NCI-H2081 (cell line): ENCODE measurements around the gene TRPV4.
A peak's percentile ranks its signal among the peaks of the same experiment; 100 is the strongest.
"Not testable (repeated sequence)": the region's sequence is repeated elsewhere in the genome, so short reads cannot be mapped to it uniquely, and the experiment has no call there.

ENCODE experiments used
- DNase-seq, 2 experiments: peaks; one replicate each; lab custom pipeline; 2025; lab: John Stamatoyannopoulos, UW

Gene TRPV4

DNA sequence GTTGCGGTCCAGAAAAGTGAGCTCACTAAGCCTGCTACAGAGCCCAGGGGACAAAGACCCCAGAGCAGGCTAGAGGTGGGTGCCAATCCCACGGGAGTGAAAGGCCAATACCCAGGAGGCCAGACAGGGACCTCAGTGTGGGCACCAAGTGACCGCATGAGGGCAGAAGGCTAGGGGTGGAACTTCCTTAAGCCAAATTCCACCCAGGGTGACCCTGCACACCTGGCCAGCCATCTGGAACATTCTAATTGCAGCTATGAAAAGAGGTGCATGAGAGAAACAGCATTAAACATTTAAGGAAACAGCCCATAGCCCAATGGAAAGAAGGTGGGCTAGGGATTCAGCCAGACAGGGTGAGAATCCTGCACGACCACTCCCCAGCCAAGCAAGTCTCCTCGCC is 27.8 kb upstream of the TRPV4 start:
- no peak for DNase-seq

DNA sequence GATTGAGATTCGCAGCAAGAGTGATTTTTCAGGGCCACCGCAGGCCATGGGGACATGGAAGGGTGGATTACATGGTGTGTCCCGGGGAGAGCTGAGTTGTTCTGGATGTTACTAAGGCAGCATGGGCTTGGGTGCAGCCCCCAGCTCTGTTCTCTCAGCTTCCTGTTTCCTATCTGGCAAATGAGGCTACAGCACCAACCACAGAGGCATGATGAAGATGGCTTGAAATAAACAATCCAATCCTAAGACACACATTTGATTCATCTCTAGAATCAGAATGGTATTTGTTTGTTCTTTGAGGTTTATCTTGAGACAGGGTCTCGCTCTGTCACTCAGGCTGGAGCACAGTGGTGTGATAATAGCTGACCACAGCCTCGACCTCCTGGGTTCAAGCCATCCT is 25.6 kb upstream of the TRPV4 start:
- no peak for DNase-seq

DNA sequence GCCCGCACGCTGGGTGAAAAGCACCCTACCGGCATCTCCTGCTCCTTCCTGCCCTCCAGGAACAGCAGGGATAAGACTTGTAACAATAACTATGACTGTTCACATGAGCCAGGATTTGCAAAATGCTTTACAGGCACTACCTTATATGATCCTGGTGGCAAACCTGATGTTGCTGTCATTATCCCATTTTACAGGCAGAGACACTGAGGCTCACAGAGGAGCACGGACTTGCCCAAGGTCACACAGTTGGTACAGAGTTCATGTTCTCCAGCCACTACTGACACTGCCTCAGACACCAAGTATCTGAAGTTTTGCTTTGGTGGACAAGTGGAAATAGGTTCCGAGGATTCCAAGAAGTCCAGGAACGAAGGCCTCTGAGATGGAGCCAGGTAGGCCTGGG is 24.5 kb upstream of the TRPV4 start:
- DNase-seq = no peak

DNA sequence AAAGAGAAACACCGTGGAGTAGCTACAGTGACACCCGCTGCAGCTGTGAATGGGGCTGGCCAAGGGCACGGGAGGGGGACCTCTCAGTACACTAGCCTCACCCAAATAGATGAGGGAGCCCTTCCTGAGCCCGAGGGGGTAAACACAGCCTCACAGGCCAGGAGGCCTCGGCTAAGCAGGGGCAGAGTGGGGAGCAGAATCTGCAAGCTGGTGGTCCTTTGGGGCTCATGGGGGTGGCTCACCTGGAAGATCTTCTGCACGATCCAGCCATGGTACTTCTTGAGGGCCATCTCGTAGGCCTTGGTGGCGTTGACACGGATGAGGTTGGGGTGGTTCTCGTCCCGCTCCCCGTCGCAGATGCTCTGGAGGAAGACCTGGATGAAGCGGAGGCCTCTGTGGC is 22.2 kb upstream of the TRPV4 start:
- no peak for DNase-seq

DNA sequence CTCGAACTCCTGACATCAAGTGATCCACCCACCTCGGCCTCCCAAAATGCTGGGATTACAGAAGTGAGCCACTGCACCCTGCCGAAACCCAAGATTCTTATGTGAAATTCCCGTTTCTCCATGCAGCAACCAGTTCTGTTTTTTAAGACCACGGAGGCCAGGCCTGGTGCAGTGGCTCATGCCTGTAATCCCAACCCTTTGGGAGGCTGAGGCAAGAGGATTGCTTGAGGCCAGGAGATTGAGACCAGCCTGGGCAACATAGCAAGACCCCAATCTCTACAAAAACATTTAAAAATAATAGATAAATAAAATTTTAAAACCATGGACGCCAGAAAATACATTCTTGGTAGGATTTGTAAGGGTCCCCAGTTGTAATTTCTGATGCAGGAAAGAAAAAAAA is 17.3 kb upstream of the TRPV4 start:
- DNase-seq = not testable (repeated sequence)

DNA sequence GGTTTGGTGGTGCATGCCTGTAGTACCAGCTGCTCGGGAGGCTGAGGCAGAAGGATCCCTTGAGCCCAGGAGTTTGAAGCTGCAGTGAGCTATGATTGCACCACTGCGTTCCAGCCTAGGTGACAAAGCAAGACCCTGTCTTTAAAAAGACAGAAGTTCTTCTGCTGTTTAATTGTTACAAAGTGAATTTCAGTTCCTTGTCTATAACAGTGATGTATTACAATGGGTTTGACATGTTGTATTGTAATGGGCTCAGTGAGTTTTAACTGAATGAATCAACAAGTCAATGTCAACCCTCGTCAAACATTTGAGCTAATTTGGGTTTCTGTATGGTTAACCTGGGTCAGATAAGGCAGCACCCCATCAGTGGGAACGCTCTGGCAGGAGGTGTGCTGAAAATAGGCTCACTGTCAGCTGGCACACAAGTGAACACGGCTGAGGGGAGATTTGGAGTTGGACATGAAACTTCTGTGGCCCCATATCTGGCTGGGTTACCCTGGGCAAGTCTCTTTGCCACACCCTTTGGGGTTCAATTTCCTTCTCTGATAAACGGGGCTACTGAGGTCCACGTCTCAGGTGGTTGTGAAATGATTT is 14.0 kb upstream of the TRPV4 start:
- no peak for DNase-seq

DNA sequence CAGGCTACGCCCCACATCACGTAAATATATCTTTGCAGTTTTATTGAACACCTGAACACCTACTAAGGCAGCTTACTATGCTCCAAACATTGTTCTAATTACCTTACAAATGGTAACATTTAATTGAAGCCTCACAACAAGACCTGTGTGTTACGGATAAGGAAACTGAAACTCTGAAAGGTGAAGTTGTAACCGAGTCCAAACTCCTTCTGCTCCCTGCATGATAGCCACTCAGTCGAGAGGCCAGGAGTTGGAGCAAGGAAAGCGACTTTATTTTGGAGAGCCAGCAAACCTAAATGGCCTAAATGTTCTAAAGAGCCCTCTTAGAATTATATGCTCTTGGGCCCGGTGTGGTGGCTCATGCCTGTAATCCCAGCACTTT is 12.6 kb upstream of the TRPV4 start:
- DNase-seq = no peak

DNA sequence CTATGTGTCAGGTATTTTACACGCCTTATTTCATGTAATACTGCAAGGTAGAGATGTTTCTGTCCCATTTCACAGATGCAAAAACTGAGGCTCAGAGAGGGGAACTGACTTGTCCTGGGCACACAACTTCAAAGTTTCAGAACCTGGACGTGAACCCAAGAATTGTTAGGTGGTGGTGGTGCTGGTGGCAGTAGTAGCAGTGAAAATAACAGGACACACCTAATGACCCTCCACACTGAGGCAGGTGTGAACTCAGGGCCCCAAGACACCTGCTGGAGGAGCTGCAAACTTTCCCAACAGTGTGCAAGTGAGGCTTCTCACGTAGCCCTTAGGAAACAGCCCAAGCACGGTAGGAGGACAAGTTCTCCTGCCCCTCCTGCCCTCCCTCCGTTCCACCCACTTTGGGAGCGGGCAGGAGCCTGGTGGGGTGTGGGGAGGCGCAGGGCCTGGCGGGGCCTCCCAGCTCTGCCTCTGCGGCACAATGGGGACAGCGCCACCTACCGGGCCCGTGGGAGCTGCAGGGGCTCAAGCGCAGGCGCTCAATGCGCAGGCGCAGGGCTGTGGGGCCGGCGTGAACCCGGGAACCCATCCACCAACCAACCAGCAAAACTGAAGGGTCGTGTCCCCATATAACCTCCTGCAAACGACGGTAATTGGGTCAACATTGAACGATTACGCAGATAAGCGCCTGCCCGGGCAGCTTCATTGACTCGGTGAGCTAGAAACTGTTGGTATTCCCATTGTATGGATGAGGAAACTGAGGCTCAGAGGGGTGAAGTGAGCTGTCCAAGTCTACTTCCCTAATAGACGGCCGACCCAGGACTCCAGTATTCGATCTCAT is 12.0 kb upstream of the TRPV4 start:
- DNase-seq = peak; percentile 81 to 82

DNA sequence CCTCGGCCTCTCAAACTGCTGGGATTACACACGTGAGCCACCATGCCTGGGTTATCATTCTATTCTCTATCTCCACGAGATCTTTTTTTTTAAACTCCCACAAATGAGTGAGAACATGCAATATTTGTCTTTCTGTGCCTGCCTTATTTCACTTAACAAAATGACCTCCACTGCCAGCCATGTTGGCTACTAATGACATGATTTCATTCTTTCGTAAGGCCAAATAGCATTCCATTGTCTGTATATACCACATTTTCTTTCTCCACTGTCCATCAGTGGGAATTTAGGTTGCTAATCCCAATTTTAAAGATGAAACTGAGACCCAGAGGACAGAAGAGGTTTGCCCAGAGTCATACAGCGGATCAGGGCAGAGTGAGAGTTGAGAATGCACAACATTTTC is 10.9 kb upstream of the TRPV4 start:
- DNase-seq = no peak

DNA sequence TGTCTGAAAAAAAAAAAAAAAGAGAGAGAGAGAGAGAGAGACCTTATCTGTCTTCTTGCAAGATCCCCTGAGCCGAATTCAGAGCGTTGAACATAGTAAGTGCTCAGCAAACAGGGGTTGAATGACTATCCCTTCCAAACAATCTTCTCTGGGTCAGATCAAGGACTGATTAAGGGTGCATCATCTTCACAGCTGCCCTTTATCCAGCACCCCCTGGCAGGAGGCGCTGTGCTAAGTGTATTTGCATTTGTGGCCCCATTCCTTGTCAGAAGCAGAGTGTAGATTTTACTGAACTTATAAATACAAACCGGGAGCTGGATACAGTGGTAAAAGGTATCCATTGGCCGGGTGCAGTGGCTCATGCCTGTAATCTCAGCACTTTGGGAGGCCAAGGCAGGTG is 8.8 kb upstream of the TRPV4 start:
- no peak for DNase-seq

DNA sequence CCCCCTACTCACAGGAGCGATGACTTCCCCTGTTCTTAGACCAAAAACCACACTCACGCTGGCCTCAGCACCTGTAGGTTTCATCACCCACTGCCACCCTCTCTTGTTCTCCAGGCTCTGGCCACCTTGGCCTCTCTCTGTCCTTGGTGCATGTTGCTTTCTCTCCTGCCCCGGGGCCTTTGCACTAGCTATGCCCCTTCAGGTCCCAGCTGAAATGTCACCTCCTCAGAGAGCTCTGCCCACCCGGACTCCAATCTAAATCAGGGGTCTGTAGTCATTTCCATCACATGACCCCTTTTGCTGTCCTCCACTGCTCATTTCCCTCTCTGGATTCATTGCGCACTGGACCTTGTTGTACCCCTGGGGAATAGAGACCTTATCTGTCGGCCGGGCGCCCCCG is 8.2 kb upstream of the TRPV4 start:
- DNase-seq = no peak

DNA sequence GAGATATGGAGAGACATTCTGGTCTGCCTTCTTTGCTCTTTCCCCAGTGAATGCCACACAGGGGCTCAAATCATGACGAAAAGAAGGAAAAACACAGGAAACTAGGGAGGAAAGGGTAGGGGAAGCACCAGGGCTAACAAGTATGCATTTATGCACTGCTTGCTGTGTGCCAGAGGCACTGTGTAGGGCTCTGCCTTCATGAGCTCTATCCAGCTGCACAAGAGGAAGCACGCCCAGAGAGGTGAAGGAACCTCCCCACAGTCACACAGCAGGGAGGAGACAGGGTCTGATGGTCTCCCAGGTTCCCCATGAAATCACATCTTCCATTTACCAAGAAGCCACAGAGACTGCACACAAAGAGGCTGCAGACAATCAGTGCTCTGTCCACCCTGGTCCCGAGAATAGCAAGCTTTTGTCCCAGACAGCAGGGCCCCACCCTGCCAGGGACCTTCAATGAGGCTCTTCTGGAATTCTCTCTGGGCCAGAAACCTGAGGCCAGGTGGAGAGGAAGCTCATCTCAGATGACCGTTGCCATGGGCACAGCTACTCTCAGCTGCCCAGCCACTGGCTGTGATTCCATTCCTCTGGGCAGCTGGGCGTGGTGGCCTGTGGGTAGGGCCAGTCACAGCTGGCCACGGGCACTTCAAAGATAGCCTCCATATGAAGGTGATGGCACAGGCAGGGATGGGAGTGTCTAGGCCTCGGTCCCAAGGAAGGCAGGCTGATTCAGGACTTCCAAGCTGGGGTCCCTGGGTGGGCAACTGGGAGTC is 7.3 kb upstream of the TRPV4 start:
- no peak for DNase-seq

DNA sequence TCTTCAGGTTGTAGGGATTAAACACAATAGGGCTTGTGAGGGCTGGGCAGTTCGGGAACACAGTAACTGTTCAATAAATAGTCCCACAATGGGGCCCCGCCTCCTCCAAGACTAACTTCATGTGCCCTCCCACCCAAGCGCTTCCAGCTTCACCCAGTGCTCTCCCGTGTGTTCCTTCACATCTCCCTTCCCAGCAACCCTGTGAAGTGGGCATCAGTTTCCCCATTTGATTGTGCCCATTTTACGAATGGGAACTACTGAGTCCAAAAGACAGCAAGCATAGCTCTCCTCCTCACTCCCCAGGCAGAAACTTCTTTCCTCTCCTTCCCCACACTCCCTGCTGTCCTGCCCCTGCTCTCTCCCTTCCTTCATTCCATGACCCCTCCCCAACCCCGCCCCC is 6.2 kb upstream of the TRPV4 start:
- no peak for DNase-seq

DNA sequence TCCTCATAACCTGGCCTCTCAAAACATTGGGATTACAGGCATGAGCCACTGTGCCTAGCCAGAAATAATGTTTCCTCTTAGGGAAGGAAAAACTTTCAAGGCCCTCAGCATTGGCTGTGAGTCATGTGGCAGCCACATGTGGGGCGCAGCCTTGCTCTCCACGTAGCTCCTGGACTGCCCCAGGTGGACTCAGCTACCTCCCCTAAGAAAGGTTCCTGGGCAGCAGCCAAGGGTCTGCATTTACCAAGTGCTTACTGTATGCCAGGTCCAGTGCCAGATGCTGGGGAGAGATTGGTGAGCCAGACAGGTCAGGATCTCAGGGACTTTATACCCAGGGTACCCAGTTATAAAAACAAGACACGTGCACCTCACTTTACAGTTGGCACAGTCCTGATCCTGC is 3.7 kb upstream of the TRPV4 start:
- DNase-seq = no peak

DNA sequence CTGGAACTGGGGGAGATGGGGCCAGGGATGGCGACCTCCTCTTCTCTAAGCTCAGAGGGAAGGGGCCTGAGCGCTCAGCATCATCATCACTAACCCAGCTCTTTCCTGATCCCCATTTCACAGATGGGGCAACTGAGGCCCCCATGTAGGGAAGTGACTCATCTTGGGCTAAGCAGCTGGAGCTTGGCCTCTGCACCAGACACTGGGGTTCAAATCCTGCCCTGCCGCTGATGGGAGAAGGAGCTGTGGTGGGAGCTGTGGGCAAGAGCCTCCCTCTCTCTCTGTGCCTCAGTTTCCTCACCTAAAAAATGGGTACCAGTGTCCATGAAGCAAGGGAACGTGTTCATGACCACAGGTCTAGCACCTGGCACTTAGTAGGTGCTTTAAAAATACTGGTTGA is 2.6 kb upstream of the TRPV4 start:
- DNase-seq = no peak

DNA sequence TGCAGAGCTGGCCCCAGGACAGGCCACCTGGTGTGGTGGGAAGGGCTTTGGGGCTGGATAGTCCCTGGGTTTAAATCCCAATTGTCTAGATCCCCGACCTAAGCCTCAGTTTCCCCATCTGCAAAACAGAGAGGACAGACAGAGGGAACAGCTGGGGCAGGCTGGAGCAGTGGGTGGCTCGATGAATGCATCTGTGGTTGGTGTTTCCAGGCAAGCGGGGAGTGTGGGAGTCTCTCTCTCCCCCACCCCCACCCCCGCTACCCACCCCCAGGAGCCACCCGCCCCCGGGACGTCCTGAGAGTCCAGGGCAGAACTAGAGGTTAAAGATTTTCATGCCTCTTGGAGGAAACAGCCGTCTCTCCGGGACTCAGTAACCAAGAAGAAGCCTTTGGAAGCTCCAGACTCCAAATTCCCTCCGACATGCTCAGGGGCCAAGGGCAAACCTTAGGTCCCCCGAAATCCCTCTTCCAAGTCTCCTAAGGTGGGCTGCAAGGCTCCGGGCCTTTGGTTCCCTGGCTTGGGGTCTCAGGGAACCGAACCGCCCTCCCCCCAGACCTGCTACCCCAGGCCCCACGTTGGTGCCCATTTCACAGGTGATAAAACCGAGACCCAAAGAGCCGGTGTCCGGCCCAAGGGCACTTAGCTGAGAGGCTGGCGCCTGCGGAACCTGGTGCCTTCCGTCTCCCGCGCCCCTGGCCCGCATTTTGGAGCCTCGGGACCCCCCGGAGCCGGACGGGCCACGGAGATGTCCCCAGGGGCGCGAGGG is 474 bp downstream of the TRPV4 start:
- no peak for DNase-seq

DNA sequence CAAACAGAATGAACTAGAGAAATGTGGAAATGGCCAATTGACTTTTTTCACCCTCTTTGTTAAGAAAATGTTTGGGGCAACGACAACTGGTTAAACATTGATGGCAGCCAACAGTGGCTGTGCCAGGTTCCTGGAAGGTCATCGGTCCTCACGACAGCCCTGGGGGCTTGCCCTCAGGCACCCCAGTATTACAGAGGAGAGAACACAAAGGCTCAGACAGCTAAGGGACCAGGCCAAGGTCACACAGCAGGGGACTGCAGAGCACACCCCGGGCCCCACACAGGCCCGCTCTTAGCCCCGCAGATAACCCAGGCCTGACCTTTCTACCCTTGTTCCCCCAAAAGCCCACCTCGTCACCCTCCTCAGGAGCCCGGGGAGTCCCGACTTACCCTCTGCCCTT is 1.3 kb downstream of the TRPV4 start:
- DNase-seq = no peak

DNA sequence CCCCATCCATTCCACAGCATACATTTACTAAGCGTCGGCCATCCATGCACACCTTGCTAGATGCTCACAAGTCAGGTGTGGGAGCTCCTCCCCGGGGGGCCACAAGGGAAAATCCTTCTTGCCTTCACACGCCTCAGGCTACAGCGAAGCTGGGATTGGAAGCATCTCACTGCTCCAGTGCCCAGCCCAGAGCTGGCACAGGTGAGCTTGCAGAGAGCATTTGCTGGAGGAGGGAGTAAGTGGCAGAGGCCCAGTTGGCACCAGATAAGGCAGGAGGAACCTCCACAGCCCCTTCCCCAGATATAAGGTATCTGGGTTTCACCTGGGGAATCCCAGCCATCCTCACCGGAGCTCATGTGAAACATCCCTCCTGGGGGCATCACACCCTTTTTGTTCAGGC is 1.8 kb downstream of the TRPV4 start:
- DNase-seq = no peak

DNA sequence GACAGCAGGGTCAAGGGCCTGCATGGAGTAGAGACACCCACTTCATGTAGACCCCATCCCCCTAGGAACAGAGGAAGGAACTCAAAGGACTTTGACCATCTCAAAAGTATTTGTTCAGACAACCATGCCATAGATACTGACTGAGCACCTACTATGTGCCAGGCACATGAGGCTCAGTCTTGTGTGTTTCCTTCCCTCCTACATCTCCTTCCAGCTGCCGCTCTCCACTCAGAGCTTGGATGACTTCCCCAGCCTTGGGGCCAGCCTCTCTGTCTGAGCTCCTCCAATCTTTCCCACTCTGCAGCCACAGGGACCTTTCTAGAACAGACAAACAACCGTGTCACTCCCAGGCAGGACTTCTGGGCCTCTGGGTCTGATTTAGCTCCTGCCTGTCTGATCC is 2.5 kb downstream of the TRPV4 start:
- no peak for DNase-seq

DNA sequence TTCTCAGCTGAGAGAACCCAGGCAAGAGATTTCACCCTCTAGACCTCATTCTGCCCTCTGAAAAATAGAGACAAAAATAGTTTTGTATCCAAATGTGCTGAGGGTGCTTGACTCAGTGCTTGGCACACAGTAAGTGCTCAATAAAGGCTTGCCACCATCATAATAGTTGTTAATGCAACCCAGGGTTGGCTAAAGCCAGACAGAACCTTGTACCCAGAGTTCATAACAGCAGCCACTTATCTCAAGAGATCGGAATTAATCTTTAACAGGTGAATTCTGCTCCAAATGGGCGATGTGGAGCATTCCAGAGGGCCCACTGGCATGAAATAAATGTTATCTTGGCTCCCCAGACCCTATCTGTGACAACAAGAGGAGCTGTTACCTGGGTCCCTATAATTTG is 2.9 kb downstream of the TRPV4 start:
- no peak for DNase-seq

DNA sequence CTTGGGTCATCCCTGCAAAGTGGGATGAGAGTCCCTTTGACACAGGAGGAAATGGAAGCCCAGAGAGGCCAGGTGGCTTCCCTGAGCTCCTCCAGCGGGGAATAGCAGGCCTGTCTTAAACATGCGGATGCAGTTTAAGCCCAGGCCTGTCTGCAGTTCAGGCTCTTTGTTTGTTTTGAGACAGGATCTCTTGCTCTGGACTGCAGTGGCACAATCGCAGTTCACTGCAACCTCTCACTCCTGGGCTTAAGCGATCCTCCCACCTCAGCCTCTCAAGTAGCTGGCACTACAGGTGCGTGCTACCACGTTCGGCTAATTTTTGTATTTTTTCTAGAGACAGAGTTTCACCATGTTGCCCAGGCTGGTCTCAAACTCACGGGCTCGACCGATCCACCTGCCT is 3.5 kb downstream of the TRPV4 start:
- no peak for DNase-seq

DNA sequence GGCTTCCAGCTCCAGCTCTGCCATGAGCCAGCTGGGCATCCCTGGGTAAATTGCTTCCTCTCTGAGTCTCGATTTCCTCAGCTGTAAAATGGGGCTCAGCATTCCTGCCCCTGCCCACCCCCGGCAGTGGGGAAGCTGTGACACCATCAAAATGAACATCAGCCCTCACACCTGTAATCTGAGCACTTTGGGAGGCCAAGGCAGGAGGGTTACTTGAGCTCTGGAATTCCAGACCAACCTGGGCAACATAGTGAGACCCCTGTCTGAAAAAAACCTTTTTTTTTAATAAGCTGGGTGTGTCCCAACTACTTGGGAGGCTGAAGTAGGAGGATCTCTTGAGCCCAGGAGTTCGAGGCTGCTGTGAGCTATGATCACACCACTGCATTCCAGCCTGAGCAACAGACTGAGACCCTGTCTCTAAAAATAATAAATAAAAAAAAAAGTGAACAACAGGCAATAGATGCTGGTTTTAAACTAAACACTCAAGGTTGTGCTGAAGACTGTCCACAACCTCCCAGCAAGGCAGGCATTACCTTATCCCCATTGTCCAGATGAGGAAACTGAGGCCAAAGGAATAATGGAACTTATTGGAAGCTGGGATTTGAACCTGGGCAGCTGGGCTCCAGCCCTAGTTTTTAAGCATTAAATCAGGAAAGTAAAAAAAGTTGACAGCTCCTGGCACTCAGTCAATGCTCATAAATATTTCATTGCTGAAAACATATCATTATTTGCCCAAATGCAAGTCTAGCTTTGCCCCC is 4.3 kb downstream of the TRPV4 start:
- DNase-seq = no peak
